ENCODE measurements around the gene KDM4E.

Gene KDM4E

DNA sequence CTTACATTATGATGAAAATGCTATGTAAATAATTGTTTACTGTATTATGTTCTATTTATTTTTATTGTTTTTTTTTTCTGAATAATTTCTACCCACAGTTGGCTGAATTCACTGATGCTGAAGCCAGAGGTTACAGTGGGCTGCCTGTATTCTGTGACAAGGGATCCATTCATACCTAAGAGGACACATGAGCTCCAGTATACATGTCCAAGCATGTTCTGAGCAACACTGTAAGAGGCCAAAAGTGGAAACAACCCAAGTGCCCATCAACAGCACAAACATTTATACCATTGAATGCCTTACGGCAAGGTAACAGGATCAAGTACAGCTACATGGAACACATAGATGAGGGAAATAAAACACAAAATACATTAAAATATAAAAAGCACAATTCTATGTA is 40.3 kb downstream of the KDM4E start:
- DNase-seq (ENCODE audit: low read depth) = no peak
- H3K4me3 ChIP-seq (ENCODE audit: control insufficient read depth, low read depth, low read length) = no peak overlapping the region
- no peak for TF ChIP-seq CTCF (conservative IDR thresholded peaks at IDR 0.05; ENCODE audit: control insufficient read depth, insufficient read depth, low read depth, low read length)

GRCh38 chr11:95066716-95067038 is 41.6 kb downstream of the KDM4E start, which contains the start of gene SRSF8:
TSS of gene SRSF8 (plus strand) at chr11:95066919. CDS start at chr11:95067227, 308 bp downstream.
- no peak for DNase-seq (ENCODE audit: low read depth)
- TF ChIP-seq CTCF (conservative IDR thresholded peaks at IDR 0.05; ENCODE audit: control insufficient read depth, insufficient read depth, low read depth, low read length) = no peak

DNA sequence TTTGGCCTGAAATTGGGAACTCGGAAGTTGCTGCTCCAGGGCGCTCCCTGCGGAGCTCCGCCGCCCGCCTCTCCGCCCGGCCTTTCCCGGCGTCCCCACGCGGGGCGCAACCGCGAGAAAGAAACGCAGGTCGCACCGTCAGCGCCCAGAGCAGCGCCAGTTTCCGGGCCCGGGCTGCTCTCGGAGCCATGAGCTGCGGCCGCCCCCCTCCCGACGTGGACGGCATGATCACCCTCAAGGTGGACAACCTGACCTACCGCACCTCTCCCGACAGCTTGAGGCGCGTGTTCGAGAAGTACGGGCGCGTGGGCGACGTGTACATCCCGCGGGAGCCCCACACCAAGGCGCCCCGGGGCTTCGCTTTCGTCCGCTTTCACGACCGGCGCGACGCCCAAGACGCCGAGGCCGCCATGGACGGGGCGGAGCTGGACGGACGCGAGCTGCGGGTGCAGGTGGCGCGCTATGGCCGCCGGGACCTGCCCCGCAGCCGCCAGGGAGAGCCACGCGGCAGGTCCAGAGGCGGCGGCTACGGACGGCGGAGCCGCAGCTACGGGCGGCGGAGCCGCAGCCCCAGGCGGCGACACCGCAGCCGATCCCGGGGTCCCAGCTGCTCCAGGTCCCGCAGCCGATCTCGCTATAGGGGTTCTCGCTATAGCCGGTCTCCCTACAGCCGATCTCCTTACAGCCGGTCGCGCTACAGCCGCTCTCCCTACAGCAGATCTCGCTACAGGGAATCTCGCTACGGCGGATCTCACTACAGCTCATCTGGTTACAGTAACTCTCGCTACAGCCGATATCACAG is 42.2 kb downstream of the KDM4E start:
- TF ChIP-seq CTCF (conservative IDR thresholded peaks at IDR 0.05; ENCODE audit: control insufficient read depth, insufficient read depth, low read depth, low read length) = no peak
- DNase-seq (ENCODE audit: low read depth) = peak; percentile 60
- H3K4me3 ChIP-seq (ENCODE audit: control insufficient read depth, low read depth, low read length) = peak overlapping the region; percentile 89

More at GRCh38 chr11:95066716-95067038, 41.6 kb downstream of the KDM4E start, which contains the start of gene SRSF8:
- H3K4me3 ChIP-seq (ENCODE audit: control insufficient read depth, low read depth, low read length) = peak within 1 kb of the TSS; percentile 89

DNA sequence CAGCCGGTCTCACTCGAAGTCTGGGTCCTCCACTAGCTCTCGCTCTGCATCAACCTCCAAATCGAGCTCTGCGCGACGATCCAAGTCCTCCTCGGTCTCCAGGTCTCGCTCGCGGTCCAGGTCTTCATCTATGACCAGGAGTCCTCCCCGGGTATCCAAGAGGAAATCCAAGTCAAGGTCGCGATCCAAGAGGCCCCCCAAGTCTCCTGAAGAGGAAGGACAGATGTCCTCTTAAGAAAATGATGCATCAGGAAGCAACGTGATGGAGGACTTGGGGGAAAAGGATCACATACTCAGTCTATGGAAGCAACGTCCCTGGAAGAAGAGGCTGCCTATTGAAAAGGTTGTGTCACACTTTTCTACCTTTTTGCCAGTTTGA is 42.8 kb downstream of the KDM4E start:
- no peak for DNase-seq (ENCODE audit: low read depth)
- peak overlapping the region; percentile 89 for H3K4me3 ChIP-seq (ENCODE audit: control insufficient read depth, low read depth, low read length)
- TF ChIP-seq CTCF (conservative IDR thresholded peaks at IDR 0.05; ENCODE audit: control insufficient read depth, insufficient read depth, low read depth, low read length) = no peak

GRCh38 chr11:95068549-95068948 is 43.5 kb downstream of the KDM4E start:
- peak overlapping the region; percentile 89 for H3K4me3 ChIP-seq (ENCODE audit: control insufficient read depth, low read depth, low read length)
- TF ChIP-seq CTCF (conservative IDR thresholded peaks at IDR 0.05; ENCODE audit: control insufficient read depth, insufficient read depth, low read depth, low read length) = no peak
- peak; percentile 97 for DNase-seq (ENCODE audit: low read depth)

- TF ChIP-seq CTCF (conservative IDR thresholded peaks at IDR 0.05; ENCODE audit: control insufficient read depth, insufficient read depth, low read depth, low read length) = no peak
- DNase-seq (ENCODE audit: low read depth) = no peak
- H3K4me3 ChIP-seq (ENCODE audit: control insufficient read depth, low read depth, low read length) = no peak overlapping the region
Observed at GRCh38 chr11:95070471-95070870, 45.4 kb downstream of the KDM4E start.

Measured in fibroblast of mammary gland (primary cell).